ENCODE results near the gene RACGAP1.

GRCh38 chr12:49945394-49946080, 79.8 kb downstream of the RACGAP1 start:
- TF ChIP-seq, protein P1, sequence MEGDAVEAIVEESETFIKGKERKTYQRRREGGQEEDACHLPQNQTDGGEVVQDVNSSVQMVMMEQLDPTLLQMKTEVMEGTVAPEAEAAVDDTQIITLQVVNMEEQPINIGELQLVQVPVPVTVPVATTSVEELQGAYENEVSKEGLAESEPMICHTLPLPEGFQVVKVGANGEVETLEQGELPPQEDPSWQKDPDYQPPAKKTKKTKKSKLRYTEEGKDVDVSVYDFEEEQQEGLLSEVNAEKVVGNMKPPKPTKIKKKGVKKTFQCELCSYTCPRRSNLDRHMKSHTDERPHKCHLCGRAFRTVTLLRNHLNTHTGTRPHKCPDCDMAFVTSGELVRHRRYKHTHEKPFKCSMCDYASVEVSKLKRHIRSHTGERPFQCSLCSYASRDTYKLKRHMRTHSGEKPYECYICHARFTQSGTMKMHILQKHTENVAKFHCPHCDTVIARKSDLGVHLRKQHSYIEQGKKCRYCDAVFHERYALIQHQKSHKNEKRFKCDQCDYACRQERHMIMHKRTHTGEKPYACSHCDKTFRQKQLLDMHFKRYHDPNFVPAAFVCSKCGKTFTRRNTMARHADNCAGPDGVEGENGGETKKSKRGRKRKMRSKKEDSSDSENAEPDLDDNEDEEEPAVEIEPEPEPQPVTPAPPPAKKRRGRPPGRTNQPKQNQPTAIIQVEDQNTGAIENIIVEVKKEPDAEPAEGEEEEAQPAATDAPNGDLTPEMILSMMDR (IDR thresholded peaks at IDR 0.05): peak; percentile 41 to 92 (median 65)
- no peak for TF ChIP-seq POLR2A (IDR thresholded peaks at IDR 0.05)
